H1 (cell line): ENCODE data around the gene COL27A1. TPM values are rescaled to one million over a fixed set of nuclear protein-coding genes. Genes with fewer than 3 reads are reported as not detected.

Experiments used
- CTCF ChIA-PET: fragments of 300-600 bp; sonication (Branson Sonifier 250); formaldehyde crosslinking; loops from one replicate; lab custom pipeline; 2021; ENCODE audit not compliant: partially characterized antibody; lab: Charles Lee
- POLR2A ChIA-PET: fragments of 300-600 bp; sonication (Branson Sonifier 250); formaldehyde crosslinking; loops from one replicate; lab custom pipeline; 2021; ENCODE audit warnings: inconsistent platforms; ENCODE audit not compliant: partially characterized antibody; lab: Charles Lee
- DNase-seq, 2 experiments: peaks; one replicate each; pipeline versions ENCODE4 v3.0.0 to v3.0.0-alpha.2; 2010 to 2022; ENCODE audit warnings: low spot score in 2 of 2, low read depth in 1 of 2, mixed read lengths in 1 of 2
- FAIRE-seq: peaks from 2 replicates; lab custom pipeline; 2011; peaks lifted over from hg19 to GRCh38; lab: Jason Lieb, UNC
- H2AFZ ChIP-seq: 2 replicates; pipeline ENCODE4 v1.8.1; 2012; ENCODE audit warnings: low read length, inconsistent platforms
- H2AK5ac ChIP-seq: 2 replicates; pipeline ENCODE4 v1.6.1; 2013; ENCODE audit warnings: low read depth, low read length
- H2BK120ac ChIP-seq: replicated peaks from 2 replicates; pipeline ENCODE3; 2013; ENCODE audit warnings: low read depth, low read length, inconsistent platforms
- H2BK12ac ChIP-seq: 2 replicates; pipeline ENCODE4 v1.6.1; 2013; ENCODE audit warnings: low read depth, low read length
- H2BK15ac ChIP-seq: 2 replicates; pipeline ENCODE4 v1.6.1; 2013; ENCODE audit warnings: low read length
- H2BK20ac ChIP-seq: 2 replicates; pipeline ENCODE4 v1.6.1; 2013; ENCODE audit warnings: low read length
- H2BK5ac ChIP-seq: 2 replicates; pipeline ENCODE4 v1.6.1; 2013; ENCODE audit warnings: low read depth, low read length
- H3K14ac ChIP-seq: 2 replicates; pipeline ENCODE4 v1.6.1; 2013; ENCODE audit warnings: inconsistent platforms; ENCODE audit not compliant: insufficient read length
- H3K18ac ChIP-seq: 2 replicates; pipeline ENCODE4 v1.6.1; 2013; ENCODE audit warnings: low read length; ENCODE audit errors: extremely low read depth
- H3K23ac ChIP-seq: 2 replicates; pipeline ENCODE4 v1.6.1; 2013; ENCODE audit warnings: inconsistent platforms; ENCODE audit not compliant: insufficient read length
- H3K23me2 ChIP-seq: 2 replicates; pipeline ENCODE4 v1.6.1; 2013; ENCODE audit warnings: low read depth, low read length
- H3K27ac ChIP-seq: 2 replicates; pipeline ENCODE4 v1.6.1; 2011; ENCODE audit warnings: low read depth, low read length, inconsistent platforms
- H3K27me3 ChIP-seq, 4 experiments: replicated peaks in 1 of 4; 1 replicate in 1 of 4; 2 replicates in 3 of 4; pipeline versions ENCODE4 v1.6.1 to v1.8.1; 2011 to 2013; ENCODE audit warnings: low read length in 3 of 4, mild to moderate bottlenecking in 3 of 4, inconsistent platforms in 2 of 4, mixed read lengths in 2 of 4, moderate library complexity in 1 of 4; ENCODE audit not compliant: control insufficient read depth in 3 of 4, insufficient read depth in 3 of 4; ENCODE audit errors: extremely low read depth in 1 of 4
- H3K36me3 ChIP-seq, 4 experiments: 2 replicates each; pipeline versions ENCODE4 v1.6.1 to v1.8.1; 2011 to 2013; ENCODE audit warnings: mild to moderate bottlenecking in 4 of 4, low read length in 3 of 4, moderate library complexity in 2 of 4, control low read depth in 1 of 4, inconsistent platforms in 1 of 4; ENCODE audit not compliant: insufficient read depth in 4 of 4, control insufficient read depth in 2 of 4
- H3K4ac ChIP-seq: replicated peaks from 2 replicates; pipeline ENCODE3; 2013; ENCODE audit warnings: low read length, low read depth, mixed read lengths, inconsistent platforms; ENCODE audit not compliant: insufficient read length
- H3K4me1 ChIP-seq, 4 experiments: replicated peaks in 1 of 4; 1 replicate in 1 of 4; 2 replicates in 3 of 4; pipeline versions ENCODE4 v1.6.1 to v1.8.1; 2011 to 2013; ENCODE audit warnings: low read length in 3 of 4, inconsistent platforms in 2 of 4, mixed read lengths in 1 of 4; ENCODE audit not compliant: insufficient read depth in 4 of 4, control insufficient read depth in 3 of 4
- H3K4me2 ChIP-seq, 2 experiments: 2 replicates each; pipeline versions ENCODE4 v1.6.1 to v1.8.1; 2011 to 2013; ENCODE audit warnings: low read depth in 2 of 2, low read length in 2 of 2, control low read depth in 1 of 2, inconsistent platforms in 1 of 2, mild to moderate bottlenecking in 1 of 2; ENCODE audit not compliant: insufficient read depth in 1 of 2
- H3K4me3 ChIP-seq, 4 experiments: fragments of 200-600, 300-600 bp in 1 of 4; sonication (generic), shearing (Covaris generic), sonication (Bioruptor Twin) in 1 of 4; 2 replicates each; pipeline versions ENCODE4 v1.5.1 to v1.8.1; 2011 to 2016; ENCODE audit warnings: low read length in 4 of 4, low read depth in 3 of 4, control low read depth in 2 of 4, inconsistent platforms in 2 of 4, mild to moderate bottlenecking in 2 of 4, mixed read lengths in 1 of 4, moderate library complexity in 1 of 4; ENCODE audit not compliant: insufficient read depth in 2 of 4; ENCODE audit errors: extremely low read depth in 1 of 4
- H3K56ac ChIP-seq: replicated peaks from 2 replicates; pipeline ENCODE3; 2013; ENCODE audit warnings: low read depth, mild to moderate bottlenecking, mixed read lengths, low read length, inconsistent platforms; ENCODE audit not compliant: insufficient read length
- H3K79me1 ChIP-seq: 2 replicates; pipeline ENCODE4 v1.6.1; 2013; ENCODE audit warnings: low read depth, low read length, control low read depth
- H3K79me2 ChIP-seq, 2 experiments: 2 replicates each; pipeline versions ENCODE4 v1.6.1 to v1.8.1; 2012 to 2013; ENCODE audit warnings: low read length in 2 of 2, mild to moderate bottlenecking in 2 of 2, inconsistent platforms in 1 of 2; ENCODE audit not compliant: insufficient read depth in 2 of 2, control insufficient read depth in 1 of 2
- H3K9ac ChIP-seq, 4 experiments: replicated peaks in 1 of 4; 1 replicate in 1 of 4; 2 replicates in 3 of 4; pipeline versions ENCODE4 v1.6.1 to v1.8.1; 2011 to 2013; ENCODE audit warnings: low read depth in 3 of 4, low read length in 3 of 4, control low read depth in 2 of 4, mild to moderate bottlenecking in 2 of 4, moderate library complexity in 2 of 4, inconsistent platforms in 1 of 4; ENCODE audit errors: extremely low read depth in 1 of 4
- H3K9me3 ChIP-seq, 2 experiments: 2 replicates each; pipeline versions ENCODE4 v1.6.1 to v1.8.1; 2012 to 2013; ENCODE audit warnings: mild to moderate bottlenecking in 2 of 2, moderate library complexity in 2 of 2, control low read depth in 1 of 2, inconsistent platforms in 1 of 2, low read depth in 1 of 2, low read length in 1 of 2, mixed read lengths in 1 of 2; ENCODE audit not compliant: insufficient read depth in 2 of 2
- H4K20me1 ChIP-seq, 2 experiments: replicated peaks in 1 of 2; 2 replicates each; pipeline versions ENCODE3 to v1.8.1; 2011 to 2013; ENCODE audit warnings: inconsistent platforms in 2 of 2, low read length in 2 of 2, mild to moderate bottlenecking in 1 of 2; ENCODE audit not compliant: insufficient read depth in 2 of 2, control insufficient read depth in 1 of 2
- H4K5ac ChIP-seq: 2 replicates; pipeline ENCODE4 v1.6.1; 2013; ENCODE audit warnings: low read length, low read depth, mixed read lengths, inconsistent platforms; ENCODE audit not compliant: insufficient read length
- H4K8ac ChIP-seq: 2 replicates; pipeline ENCODE4 v1.8.0; 2013; ENCODE audit warnings: mild to moderate bottlenecking, moderate library complexity, low read length, inconsistent platforms; ENCODE audit not compliant: insufficient read depth; ENCODE audit errors: extremely low read depth
- H4K91ac ChIP-seq: replicated peaks from 2 replicates; pipeline ENCODE3; 2013; ENCODE audit warnings: low read length, mixed read lengths, inconsistent platforms; ENCODE audit not compliant: insufficient read length
- BRCA1 ChIP-seq: IDR thresholded peaks from 2 replicates; pipeline ENCODE4 v1.6.1; 2012; ENCODE audit warnings: low read depth, low read length, improper control_type of control experiment
- GTF2F1 ChIP-seq: IDR thresholded peaks from 2 replicates; pipeline ENCODE4 v1.6.1; 2012; ENCODE audit warnings: low read depth, low read length, improper control_type of control experiment, borderline replicate concordance
- SAP30 ChIP-seq: fragments of 300-600 bp; sonication (generic); IDR thresholded peaks from 2 replicates; pipeline ENCODE4 v1.7.1; 2012; ENCODE audit warnings: low read length, moderate library complexity, mild to moderate bottlenecking, inconsistent platforms; ENCODE audit not compliant: insufficient read depth, insufficient replicate concordance
- WGBS, 2 experiments: shearing (Covaris generic) in 1 of 2; methylation state at CpG; one replicate each; pipeline versions ENCODE4 v1.1.6 to v1.1.7; 2013 to 2015; ENCODE audit warnings: low lambda C conversion rate in 2 of 2, mixed read lengths in 2 of 2, inconsistent platforms in 1 of 2, low coverage in 1 of 2, missing lambda C conversion rate in 1 of 2; ENCODE audit not compliant: insufficient replicate concordance in 2 of 2, insufficient coverage in 1 of 2, insufficient read length in 1 of 2; ENCODE audit errors: extremely low coverage in 1 of 2, missing lambda C conversion rate in 1 of 2; 5-methylcytosine and 5-hydroxymethylcytosine counted together
- polyA plus RNA-seq, 7 experiments: library from polyadenylated mRNA; depleted of rRNA in 3 of 7; stranded (reverse) in 5 of 7; unstranded in 2 of 7; fragments of >200 nt in 5 of 7; fragments of 200-250 nt in 2 of 7; gene quantifications; 1 replicate in 5 of 7; 2 replicates in 1 of 7; 4 replicates in 1 of 7; pipeline versions ENCODE4 v1.2.1 to v1.2.3, GENCODE V29; 2011 to 2013; ENCODE audit warnings: missing spikeins in 2 of 7, mixed read lengths in 2 of 7
- total RNA-seq: library from RNA; stranded (reverse); fragmentation: NEBNext Ultra II Directional; extraction: Animal tissue kit (Norgen Biotek cat#: 25700); gene quantifications from 2 replicates; pipeline ENCODE4 v1.2.1, GENCODE V29; 2021
- TF ChIP-seq, protein P1 (sequence below): IDR thresholded peaks from 2 replicates; pipeline ENCODE4 v1.6.1; 2012; ENCODE audit warnings: inconsistent platforms
- TF ChIP-seq, protein P2 (sequence below): IDR thresholded peaks from 2 replicates; pipeline ENCODE4 v1.6.1; 2012; ENCODE audit warnings: low read length, inconsistent platforms

The COL27A1 gene
- total and polyA plus RNA-seq, 2 of the 8 experiments (the other 6 are each of a cell fraction or from before 2014, with no cell fraction given): 15.1 to 22.8 TPM

DNA sequence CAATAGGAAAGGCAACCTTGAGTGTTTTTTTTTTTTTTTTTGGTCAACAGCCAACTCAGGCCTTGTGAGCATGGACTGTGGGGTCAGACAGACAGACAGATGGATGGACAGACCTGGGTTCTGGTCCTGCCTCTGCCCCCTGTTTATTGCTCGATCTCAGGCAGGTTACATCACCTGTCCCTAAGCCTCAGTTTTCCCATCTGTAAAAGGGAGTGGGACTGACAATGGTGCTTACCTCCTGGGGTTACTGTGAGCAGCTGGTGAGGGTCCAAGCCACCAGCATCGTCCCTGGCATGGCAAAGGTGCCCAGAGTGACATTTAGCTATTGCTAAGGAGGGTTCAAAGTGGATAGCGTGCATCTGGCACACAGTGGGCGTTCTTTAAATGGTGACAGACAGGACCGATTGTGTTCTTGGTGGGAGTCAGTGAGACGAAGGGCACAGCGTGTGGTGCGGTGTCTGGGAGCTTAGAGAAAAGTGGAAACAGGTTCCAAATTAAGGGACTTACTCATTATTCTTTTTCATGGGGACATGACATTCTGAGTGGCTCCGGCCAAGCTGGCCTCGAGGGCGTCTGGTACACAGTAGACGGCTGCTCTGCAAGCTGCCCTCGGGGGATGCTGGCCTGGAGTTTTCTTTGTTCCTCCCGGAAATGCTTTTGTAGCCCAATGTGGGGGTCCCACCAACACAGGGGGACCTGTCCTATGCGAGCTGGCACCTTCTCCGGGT lies 72.1 kb downstream of the COL27A1 start:
- Histone ChIP-seq H4K5ac (no peak overlapping the region), H4K91ac (no peak overlapping the region), H3K4me3 (no peak overlapping the region), H3K4me2 (no peak overlapping the region), H4K20me1 (peaks cover 0 to 2% of the 10 kb centered on the region in 2 experiments), H2BK120ac (no peak overlapping the region), H3K79me1 (no peaks in the 10 kb centered on the region), H3K27me3 (no peaks in the 10 kb centered on the region), H2AFZ (no peak overlapping the region), H3K9me3 (no peaks in the 10 kb centered on the region), H3K14ac (no peak overlapping the region), H4K8ac (no peak overlapping the region), H3K23me2 (no peaks in the 10 kb centered on the region), H3K23ac (no peak overlapping the region), H2BK12ac (no peak overlapping the region), H3K27ac (no peak overlapping the region), H3K36me3 (no peaks in the 10 kb centered on the region), H3K4me1 (peaks cover 0 to 10% (median 1%) of the 10 kb centered on the region in 4 experiments; a peak in 3 of 7 replicates), H3K9ac (no peak overlapping the region), H3K79me2 (no peaks in the 10 kb centered on the region), H2AK5ac (no peak overlapping the region), H2BK5ac (no peak overlapping the region; the same call in 1 of the 2 replicates), H2BK20ac (no peak overlapping the region), H2BK15ac (no peak overlapping the region), H3K56ac (no peak overlapping the region), H3K4ac (no peak overlapping the region), H3K18ac (no peak overlapping the region)
- WGBS, 2 experiments: 90% methylated on average over 16 of the region's 16 CpGs; no CpG with 5 or more reads in 1 of the 2 experiments
- FAIRE-seq (no peak), DNase-seq (no peak)
- ChIA-PET POLR2A (interaction anchor here (1.5 kb wide), 1 partner anchor 72 kb away, joined by 3 read pairs; the partner anchor contains the start of gene COL27A1), CTCF (interaction anchor here (0.6 to 2.9 kb wide), 15 partner anchors 11 to 145 kb away, joined by 3 to 10 read pairs (median 4); partner anchors contain the start of gene COL27A1)
- TF ChIP-seq GTF2F1 (no peak), BRCA1 (no peak), SAP30 (no peak)
- TF ChIP-seq, protein P1, sequence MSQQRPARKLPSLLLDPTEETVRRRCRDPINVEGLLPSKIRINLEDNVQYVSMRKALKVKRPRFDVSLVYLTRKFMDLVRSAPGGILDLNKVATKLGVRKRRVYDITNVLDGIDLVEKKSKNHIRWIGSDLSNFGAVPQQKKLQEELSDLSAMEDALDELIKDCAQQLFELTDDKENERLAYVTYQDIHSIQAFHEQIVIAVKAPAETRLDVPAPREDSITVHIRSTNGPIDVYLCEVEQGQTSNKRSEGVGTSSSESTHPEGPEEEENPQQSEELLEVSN: no peak
- TF ChIP-seq, protein P2, sequence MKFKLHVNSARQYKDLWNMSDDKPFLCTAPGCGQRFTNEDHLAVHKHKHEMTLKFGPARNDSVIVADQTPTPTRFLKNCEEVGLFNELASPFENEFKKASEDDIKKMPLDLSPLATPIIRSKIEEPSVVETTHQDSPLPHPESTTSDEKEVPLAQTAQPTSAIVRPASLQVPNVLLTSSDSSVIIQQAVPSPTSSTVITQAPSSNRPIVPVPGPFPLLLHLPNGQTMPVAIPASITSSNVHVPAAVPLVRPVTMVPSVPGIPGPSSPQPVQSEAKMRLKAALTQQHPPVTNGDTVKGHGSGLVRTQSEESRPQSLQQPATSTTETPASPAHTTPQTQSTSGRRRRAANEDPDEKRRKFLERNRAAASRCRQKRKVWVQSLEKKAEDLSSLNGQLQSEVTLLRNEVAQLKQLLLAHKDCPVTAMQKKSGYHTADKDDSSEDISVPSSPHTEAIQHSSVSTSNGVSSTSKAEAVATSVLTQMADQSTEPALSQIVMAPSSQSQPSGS: no peak
